ENCODE measurements around the gene ROPN1B.

- TF ChIP-seq POLR2A (IDR thresholded peaks at IDR 0.05): no peak
- no peak for TF ChIP-seq CTCF (IDR thresholded peaks at IDR 0.05 in 8 of 11, conservative IDR thresholded peaks at IDR 0.05 in 3 of 11)
Observed at GRCh38 chr3:126005951-126006350, 37.0 kb downstream of the ROPN1B start.
